Mucosa of descending colon (tissue), 3 donors: ENCODE results near the gene VDR. TPM values are rescaled to one million over a fixed set of nuclear protein-coding genes. Genes with fewer than 3 reads are reported as not detected.

Experiments
- ATAC-seq: fragments of 200-7000 bp; cut with Tn5 transposase; one replicate; pipeline ENCODE4 v1.9.1; 2020; ENCODE audit warnings: mild to moderate bottlenecking, moderate library complexity
- DNase-seq, 3 donors: peaks; one replicate each; pipeline ENCODE4 v3.0.0-alpha.2; 2020
- H3K36me3 ChIP-seq: fragments of 200-600 bp; one replicate; pipeline ENCODE4 v1.8.0; 2021; ENCODE audit warnings: low read depth, mild to moderate bottlenecking
- H3K4me1 ChIP-seq: fragments of 200-600 bp; one replicate; pipeline ENCODE4 v1.8.0; 2021; ENCODE audit warnings: low read depth, mild to moderate bottlenecking
- H3K4me3 ChIP-seq: fragments of 200-600 bp; one replicate; pipeline ENCODE4 v1.8.0; 2021; ENCODE audit warnings: mild to moderate bottlenecking
- H3K9me3 ChIP-seq: fragments of 200-600 bp; one replicate; pipeline ENCODE4 v1.8.0; 2021; ENCODE audit warnings: mild to moderate bottlenecking
- CTCF ChIP-seq: fragments of 200-600 bp; IDR thresholded peaks from one replicate; pipeline ENCODE4 v1.8.0; 2022; ENCODE audit warnings: antibody characterized with exemption, mild to moderate bottlenecking
- intact Hi-C, 2 donors: fragments of 100-400 bp; cut with DNase I in 1 of 2; cut with micrococcal nuclease in 1 of 2; formaldehyde crosslinking; loops; one replicate each; pipeline versions ENCODE4 v1.11.0 to v1.11.1; 2022; cut with DNase I, micrococcal nuclease
- total RNA-seq, 3 donors: library from RNA; stranded (reverse); fragmentation: NEBNext Ultra II Directional in 2 of 3; extraction: Animal tissue kit (Norgen Biotek cat#: 25700) in 2 of 3; gene quantifications; one replicate each; pipeline versions ENCODE4 v1.2.1 to v1.2.4, GENCODE V29; 2021 to 2023
- donor health status: DM: no; HTN: no; CAD: no; lungs with moderate emphysema.
- donor health status: DM: no; HTN: no; CAD: no.
- donor health status: DM: no; HTN: yes; CAD: no.

Gene VDR
- total RNA-seq, 3 donors from 2014 or later: 69.5 to 175 (median 162) TPM

DNA sequence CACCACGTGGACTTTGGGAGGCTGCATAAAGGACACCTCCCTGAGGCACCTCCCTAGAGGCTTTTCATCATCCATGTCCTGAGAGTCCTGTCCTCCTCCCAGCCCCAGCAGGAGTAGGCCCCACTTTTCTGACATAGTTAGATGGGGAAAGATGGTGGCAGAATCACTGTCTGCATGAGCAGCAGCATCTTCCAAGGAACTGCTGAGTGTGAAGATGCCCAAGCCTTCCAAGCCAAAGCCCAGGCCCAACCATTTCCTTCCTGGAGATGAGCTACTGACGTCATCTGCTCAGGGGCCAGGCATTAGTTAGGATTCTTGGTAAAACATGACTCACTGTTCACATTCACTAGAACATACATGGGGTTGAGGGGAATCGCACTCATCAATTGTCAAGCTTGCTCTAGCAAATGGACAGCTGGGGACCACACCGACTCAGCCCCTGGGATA is 37.3 kb downstream of the VDR start:
- intact Hi-C loops: no loop called here
- peaks cover 4% of the 10 kb centered on the region for H3K36me3 ChIP-seq
- H3K4me3 ChIP-seq: no peak overlapping the region
- no peak for TF ChIP-seq CTCF
- DNase-seq (no peak), ATAC-seq (peak; percentile 5)
- no peaks in the 10 kb centered on the region for H3K9me3 ChIP-seq
- peaks cover 7% of the 10 kb centered on the region for H3K4me1 ChIP-seq

DNA sequence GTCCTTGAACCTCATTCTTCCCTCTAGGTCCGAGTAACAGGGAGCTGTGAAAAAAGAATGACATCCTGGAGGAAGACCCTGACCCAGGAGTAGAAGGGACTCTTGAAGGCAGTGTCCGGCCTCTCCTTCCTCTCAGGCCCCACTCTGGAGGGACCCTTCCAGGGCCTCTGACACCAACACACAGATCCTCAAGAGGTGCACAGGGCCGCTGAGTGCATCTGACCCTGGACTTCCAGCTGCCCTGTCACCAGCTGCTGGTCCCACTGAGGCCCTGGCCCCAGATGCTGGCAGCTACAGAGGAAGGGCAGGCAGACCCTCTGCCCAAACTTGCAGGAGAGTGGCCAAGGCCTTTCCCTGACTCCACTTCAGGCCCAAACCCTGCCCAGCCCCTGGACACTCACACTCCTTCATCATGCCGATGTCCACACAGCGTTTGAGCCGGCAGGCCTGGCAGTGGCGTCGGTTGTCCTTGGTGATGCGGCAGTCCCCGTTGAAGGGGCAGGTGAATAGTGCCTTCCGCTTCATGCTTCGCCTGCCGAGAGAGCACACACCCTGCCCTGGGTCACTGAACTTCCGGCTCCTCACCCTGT is 40.1 kb downstream of the VDR start:
- no peak for TF ChIP-seq CTCF
- peaks cover 4% of the 10 kb centered on the region for H3K36me3 ChIP-seq
- DNase-seq (no peak), ATAC-seq (no peak)
- H3K4me3 ChIP-seq: no peak overlapping the region
- no peaks in the 10 kb centered on the region for H3K4me1 ChIP-seq
- H3K9me3 ChIP-seq: no peaks in the 10 kb centered on the region
- intact Hi-C loops: no loop called here

GRCh38 chr12:47863985-47864384 is 40.8 kb downstream of the VDR start:
- peaks cover 4% of the 10 kb centered on the region for H3K36me3 ChIP-seq
- H3K4me1 ChIP-seq: no peaks in the 10 kb centered on the region
- H3K4me3 ChIP-seq: no peak overlapping the region
- H3K9me3 ChIP-seq: no peaks in the 10 kb centered on the region
- no peak for ATAC-seq
- no peak for TF ChIP-seq CTCF
- intact Hi-C loops: no loop called here
- no peak for DNase-seq

DNA sequence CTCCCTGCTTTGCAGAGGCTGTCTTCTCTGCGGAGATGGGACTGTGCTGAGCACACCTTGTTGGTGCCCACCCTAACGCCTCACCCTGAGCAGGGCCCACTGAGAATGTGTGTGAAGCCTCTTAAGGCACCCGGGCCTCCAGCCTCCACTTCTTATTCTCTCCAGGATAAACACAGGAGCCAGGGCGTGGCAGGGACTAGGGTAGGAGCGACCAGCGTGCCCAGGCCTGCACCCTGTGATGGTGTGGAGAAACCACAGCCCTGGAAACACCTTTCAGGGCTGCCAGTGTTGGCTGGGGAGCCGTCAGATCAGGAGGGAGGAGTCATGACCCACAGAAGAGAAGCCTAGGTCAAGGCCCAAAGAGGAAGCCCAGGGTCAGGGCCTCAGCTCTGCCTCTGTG is 41.3 kb downstream of the VDR start:
- no peak overlapping the region for H3K4me3 ChIP-seq
- H3K36me3 ChIP-seq: peaks cover 4% of the 10 kb centered on the region
- DNase-seq: no peak
- TF ChIP-seq CTCF: no peak
- ATAC-seq: no peak
- no peaks in the 10 kb centered on the region for H3K9me3 ChIP-seq
- H3K4me1 ChIP-seq: no peaks in the 10 kb centered on the region
- intact Hi-C loops: no loop called here

DNA sequence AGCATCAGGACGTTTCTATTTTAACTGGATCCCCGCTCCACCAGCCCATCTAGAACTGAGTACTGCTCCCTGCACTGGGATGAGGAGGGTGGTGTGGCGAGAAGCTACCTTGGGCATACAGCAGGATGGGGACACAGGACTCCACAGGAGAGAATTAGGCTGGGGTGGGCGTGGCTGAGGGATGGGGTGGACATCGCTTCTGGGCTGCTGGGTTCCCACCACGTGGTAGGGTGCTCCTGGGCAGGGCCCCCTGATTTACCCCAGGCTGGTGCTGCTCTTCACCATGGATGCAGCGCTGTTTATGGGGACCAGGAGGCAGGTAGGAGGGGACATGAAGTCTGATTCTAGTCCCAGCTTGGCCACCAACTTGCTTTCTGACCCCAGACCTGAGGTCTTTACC is 41.9 kb downstream of the VDR start:
- DNase-seq: no peak
- peaks cover 4% of the 10 kb centered on the region for H3K36me3 ChIP-seq

More for the DNA sequence above, 41.9 kb downstream of the VDR start:
- ATAC-seq: no peak
- no peak for TF ChIP-seq CTCF
- Histone ChIP-seq H3K4me3 (no peak overlapping the region), H3K4me1 (no peaks in the 10 kb centered on the region), H3K9me3 (no peaks in the 10 kb centered on the region)
- intact Hi-C loops: no loop called here
